H1 (cell line): ENCODE results near the gene AAGAB. TPM values are rescaled to one million over a fixed set of nuclear protein-coding genes. Genes with fewer than 3 reads are reported as not detected.

ENCODE experiments used
- CTCF ChIA-PET: fragments of 300-600 bp; sonication (Branson Sonifier 250); formaldehyde crosslinking; loops from one replicate; lab custom pipeline; 2021; ENCODE audit not compliant: partially characterized antibody; lab: Charles Lee
- POLR2A ChIA-PET: fragments of 300-600 bp; sonication (Branson Sonifier 250); formaldehyde crosslinking; loops from one replicate; lab custom pipeline; 2021; ENCODE audit warnings: inconsistent platforms; ENCODE audit not compliant: partially characterized antibody; lab: Charles Lee
- DNase-seq, 2 experiments: peaks; one replicate each; pipeline versions ENCODE4 v3.0.0 to v3.0.0-alpha.2; 2010 to 2022; ENCODE audit warnings: low spot score in 2 of 2, low read depth in 1 of 2, mixed read lengths in 1 of 2
- FAIRE-seq: peaks from 2 replicates; lab custom pipeline; 2011; peaks lifted over from hg19 to GRCh38; lab: Jason Lieb, UNC
- H2AFZ ChIP-seq: 2 replicates; pipeline ENCODE4 v1.8.1; 2012; ENCODE audit warnings: low read length, inconsistent platforms
- H2AK5ac ChIP-seq: 2 replicates; pipeline ENCODE4 v1.6.1; 2013; ENCODE audit warnings: low read depth, low read length
- H2BK120ac ChIP-seq: replicated peaks from 2 replicates; pipeline ENCODE3; 2013; ENCODE audit warnings: low read depth, low read length, inconsistent platforms
- H2BK12ac ChIP-seq: 2 replicates; pipeline ENCODE4 v1.6.1; 2013; ENCODE audit warnings: low read depth, low read length
- H2BK15ac ChIP-seq: 2 replicates; pipeline ENCODE4 v1.6.1; 2013; ENCODE audit warnings: low read length
- H2BK20ac ChIP-seq: 2 replicates; pipeline ENCODE4 v1.6.1; 2013; ENCODE audit warnings: low read length
- H2BK5ac ChIP-seq: 2 replicates; pipeline ENCODE4 v1.6.1; 2013; ENCODE audit warnings: low read depth, low read length
- H3K14ac ChIP-seq: 2 replicates; pipeline ENCODE4 v1.6.1; 2013; ENCODE audit warnings: inconsistent platforms; ENCODE audit not compliant: insufficient read length
- H3K18ac ChIP-seq: 2 replicates; pipeline ENCODE4 v1.6.1; 2013; ENCODE audit warnings: low read length; ENCODE audit errors: extremely low read depth
- H3K23ac ChIP-seq: 2 replicates; pipeline ENCODE4 v1.6.1; 2013; ENCODE audit warnings: inconsistent platforms; ENCODE audit not compliant: insufficient read length
- H3K23me2 ChIP-seq: 2 replicates; pipeline ENCODE4 v1.6.1; 2013; ENCODE audit warnings: low read depth, low read length
- H3K27ac ChIP-seq: 2 replicates; pipeline ENCODE4 v1.6.1; 2011; ENCODE audit warnings: low read depth, low read length, inconsistent platforms
- H3K27me3 ChIP-seq, 4 experiments: replicated peaks in 1 of 4; 1 replicate in 1 of 4; 2 replicates in 3 of 4; pipeline versions ENCODE4 v1.6.1 to v1.8.1; 2011 to 2013; ENCODE audit warnings: low read length in 3 of 4, mild to moderate bottlenecking in 3 of 4, inconsistent platforms in 2 of 4, mixed read lengths in 2 of 4, moderate library complexity in 1 of 4; ENCODE audit not compliant: control insufficient read depth in 3 of 4, insufficient read depth in 3 of 4; ENCODE audit errors: extremely low read depth in 1 of 4
- H3K36me3 ChIP-seq, 4 experiments: 2 replicates each; pipeline versions ENCODE4 v1.6.1 to v1.8.1; 2011 to 2013; ENCODE audit warnings: mild to moderate bottlenecking in 4 of 4, low read length in 3 of 4, moderate library complexity in 2 of 4, control low read depth in 1 of 4, inconsistent platforms in 1 of 4; ENCODE audit not compliant: insufficient read depth in 4 of 4, control insufficient read depth in 2 of 4
- H3K4ac ChIP-seq: replicated peaks from 2 replicates; pipeline ENCODE3; 2013; ENCODE audit warnings: low read length, low read depth, mixed read lengths, inconsistent platforms; ENCODE audit not compliant: insufficient read length
- H3K4me1 ChIP-seq, 4 experiments: replicated peaks in 1 of 4; 1 replicate in 1 of 4; 2 replicates in 3 of 4; pipeline versions ENCODE4 v1.6.1 to v1.8.1; 2011 to 2013; ENCODE audit warnings: low read length in 3 of 4, inconsistent platforms in 2 of 4, mixed read lengths in 1 of 4; ENCODE audit not compliant: insufficient read depth in 4 of 4, control insufficient read depth in 3 of 4
- H3K4me2 ChIP-seq, 2 experiments: 2 replicates each; pipeline versions ENCODE4 v1.6.1 to v1.8.1; 2011 to 2013; ENCODE audit warnings: low read depth in 2 of 2, low read length in 2 of 2, control low read depth in 1 of 2, inconsistent platforms in 1 of 2, mild to moderate bottlenecking in 1 of 2; ENCODE audit not compliant: insufficient read depth in 1 of 2
- H3K4me3 ChIP-seq, 4 experiments: fragments of 200-600, 300-600 bp in 1 of 4; sonication (generic), shearing (Covaris generic), sonication (Bioruptor Twin) in 1 of 4; 2 replicates each; pipeline versions ENCODE4 v1.5.1 to v1.8.1; 2011 to 2016; ENCODE audit warnings: low read length in 4 of 4, low read depth in 3 of 4, control low read depth in 2 of 4, inconsistent platforms in 2 of 4, mild to moderate bottlenecking in 2 of 4, mixed read lengths in 1 of 4, moderate library complexity in 1 of 4; ENCODE audit not compliant: insufficient read depth in 2 of 4; ENCODE audit errors: extremely low read depth in 1 of 4
- H3K56ac ChIP-seq: replicated peaks from 2 replicates; pipeline ENCODE3; 2013; ENCODE audit warnings: low read depth, mild to moderate bottlenecking, mixed read lengths, low read length, inconsistent platforms; ENCODE audit not compliant: insufficient read length
- H3K79me1 ChIP-seq: 2 replicates; pipeline ENCODE4 v1.6.1; 2013; ENCODE audit warnings: low read depth, low read length, control low read depth
- H3K79me2 ChIP-seq, 2 experiments: 2 replicates each; pipeline versions ENCODE4 v1.6.1 to v1.8.1; 2012 to 2013; ENCODE audit warnings: low read length in 2 of 2, mild to moderate bottlenecking in 2 of 2, inconsistent platforms in 1 of 2; ENCODE audit not compliant: insufficient read depth in 2 of 2, control insufficient read depth in 1 of 2
- H3K9ac ChIP-seq, 4 experiments: replicated peaks in 1 of 4; 1 replicate in 1 of 4; 2 replicates in 3 of 4; pipeline versions ENCODE4 v1.6.1 to v1.8.1; 2011 to 2013; ENCODE audit warnings: low read depth in 3 of 4, low read length in 3 of 4, control low read depth in 2 of 4, mild to moderate bottlenecking in 2 of 4, moderate library complexity in 2 of 4, inconsistent platforms in 1 of 4; ENCODE audit errors: extremely low read depth in 1 of 4
- H3K9me3 ChIP-seq, 2 experiments: 2 replicates each; pipeline versions ENCODE4 v1.6.1 to v1.8.1; 2012 to 2013; ENCODE audit warnings: mild to moderate bottlenecking in 2 of 2, moderate library complexity in 2 of 2, control low read depth in 1 of 2, inconsistent platforms in 1 of 2, low read depth in 1 of 2, low read length in 1 of 2, mixed read lengths in 1 of 2; ENCODE audit not compliant: insufficient read depth in 2 of 2
- H4K20me1 ChIP-seq, 2 experiments: replicated peaks in 1 of 2; 2 replicates each; pipeline versions ENCODE3 to v1.8.1; 2011 to 2013; ENCODE audit warnings: inconsistent platforms in 2 of 2, low read length in 2 of 2, mild to moderate bottlenecking in 1 of 2; ENCODE audit not compliant: insufficient read depth in 2 of 2, control insufficient read depth in 1 of 2
- H4K5ac ChIP-seq: 2 replicates; pipeline ENCODE4 v1.6.1; 2013; ENCODE audit warnings: low read length, low read depth, mixed read lengths, inconsistent platforms; ENCODE audit not compliant: insufficient read length
- H4K8ac ChIP-seq: 2 replicates; pipeline ENCODE4 v1.8.0; 2013; ENCODE audit warnings: mild to moderate bottlenecking, moderate library complexity, low read length, inconsistent platforms; ENCODE audit not compliant: insufficient read depth; ENCODE audit errors: extremely low read depth
- H4K91ac ChIP-seq: replicated peaks from 2 replicates; pipeline ENCODE3; 2013; ENCODE audit warnings: low read length, mixed read lengths, inconsistent platforms; ENCODE audit not compliant: insufficient read length
- BACH1 ChIP-seq: IDR thresholded peaks from 2 replicates; pipeline ENCODE4 v1.6.1; 2012; ENCODE audit warnings: low read length, improper control_type of control experiment
- CBX5 ChIP-seq: fragments of 300-800, 300-1000 bp; sonication (generic); IDR thresholded peaks from 2 replicates; pipeline ENCODE4 v1.7.1; 2016; ENCODE audit warnings: antibody characterized with exemption, low read length, low read depth
- CEBPB ChIP-seq: IDR thresholded peaks from 2 replicates; pipeline ENCODE4 v1.6.1; 2012; ENCODE audit warnings: low read depth, low read length
- CHD1 ChIP-seq: IDR thresholded peaks from 2 replicates; pipeline ENCODE4 v1.6.1; 2012; ENCODE audit warnings: low read depth, low read length, improper control_type of control experiment
- CTBP2 ChIP-seq: IDR thresholded peaks from 2 replicates; pipeline ENCODE4 v1.7.0; 2011; ENCODE audit warnings: borderline replicate concordance, mild to moderate bottlenecking, moderate library complexity, mixed read lengths, low read length; ENCODE audit not compliant: insufficient read depth, insufficient read length
- EGR1 ChIP-seq: IDR thresholded peaks from 2 replicates; pipeline ENCODE4 v1.6.1; 2011; ENCODE audit warnings: low read depth, low read length, borderline replicate concordance
- EZH2 ChIP-seq: fragments of 200-600 bp; sonication (generic); IDR thresholded peaks from 2 replicates; pipeline ENCODE4 v1.7.1; 2012; ENCODE audit warnings: low read depth, mild to moderate bottlenecking, moderate library complexity, low read length, inconsistent platforms; ENCODE audit not compliant: severe bottlenecking
- MAFK ChIP-seq: IDR thresholded peaks from 2 replicates; pipeline ENCODE4 v1.6.1; 2012; ENCODE audit warnings: low read depth, mild to moderate bottlenecking, improper control_type of control experiment, low read length
- POLR2A ChIP-seq, 2 experiments: IDR thresholded peaks; 1 replicate in 1 of 2; 2 replicates in 1 of 2; pipeline ENCODE4 v1.6.1; 2011; ENCODE audit warnings: low read depth in 2 of 2, low read length in 2 of 2, mild to moderate bottlenecking in 2 of 2; ENCODE audit errors: control extremely low read depth in 1 of 2
- RNF2 ChIP-seq: fragments of 200-900, 300-1000 bp; sonication (generic); IDR thresholded peaks from 2 replicates; pipeline ENCODE4 v1.7.1; 2016; ENCODE audit warnings: borderline replicate concordance, low read depth, mild to moderate bottlenecking, antibody characterized with exemption, low read length; ENCODE audit not compliant: poor library complexity, severe bottlenecking; ENCODE audit errors: missing control alignments
- SIN3A ChIP-seq, 2 experiments: IDR thresholded peaks in 1 of 2; conservative IDR thresholded peaks in 1 of 2; 2 replicates each; pipeline ENCODE4 v1.6.1; 2011 to 2012; ENCODE audit warnings: low read length in 2 of 2, improper control_type of control experiment in 1 of 2, low read depth in 1 of 2, mild to moderate bottlenecking in 1 of 2
- SUZ12 ChIP-seq: fragments of 200-600 bp; sonication (generic); IDR thresholded peaks from 2 replicates; pipeline ENCODE4 v1.6.1; 2012; ENCODE audit warnings: mild to moderate bottlenecking, inconsistent platforms, low read length, moderate library complexity, mixed read lengths
- TCF12 ChIP-seq: IDR thresholded peaks from 2 replicates; pipeline ENCODE4 v1.6.1; 2011; ENCODE audit warnings: low read depth, mild to moderate bottlenecking, low read length
- WGBS, 2 experiments: shearing (Covaris generic) in 1 of 2; methylation state at CpG; one replicate each; pipeline versions ENCODE4 v1.1.6 to v1.1.7; 2013 to 2015; ENCODE audit warnings: low lambda C conversion rate in 2 of 2, mixed read lengths in 2 of 2, inconsistent platforms in 1 of 2, low coverage in 1 of 2, missing lambda C conversion rate in 1 of 2; ENCODE audit not compliant: insufficient replicate concordance in 2 of 2, insufficient coverage in 1 of 2, insufficient read length in 1 of 2; ENCODE audit errors: extremely low coverage in 1 of 2, missing lambda C conversion rate in 1 of 2; 5-methylcytosine and 5-hydroxymethylcytosine counted together
- polyA plus RNA-seq, 7 experiments: library from polyadenylated mRNA; depleted of rRNA in 3 of 7; stranded (reverse) in 5 of 7; unstranded in 2 of 7; fragments of >200 nt in 5 of 7; fragments of 200-250 nt in 2 of 7; gene quantifications; 1 replicate in 5 of 7; 2 replicates in 1 of 7; 4 replicates in 1 of 7; pipeline versions ENCODE4 v1.2.1 to v1.2.3, GENCODE V29; 2011 to 2013; ENCODE audit warnings: missing spikeins in 2 of 7, mixed read lengths in 2 of 7
- total RNA-seq: library from RNA; stranded (reverse); fragmentation: NEBNext Ultra II Directional; extraction: Animal tissue kit (Norgen Biotek cat#: 25700); gene quantifications from 2 replicates; pipeline ENCODE4 v1.2.1, GENCODE V29; 2021

AAGAB gene
- total and polyA plus RNA-seq, 2 of the 8 experiments (the other 6 are each of a cell fraction or from before 2014, with no cell fraction given): 20.1 to 45.9 TPM

DNA sequence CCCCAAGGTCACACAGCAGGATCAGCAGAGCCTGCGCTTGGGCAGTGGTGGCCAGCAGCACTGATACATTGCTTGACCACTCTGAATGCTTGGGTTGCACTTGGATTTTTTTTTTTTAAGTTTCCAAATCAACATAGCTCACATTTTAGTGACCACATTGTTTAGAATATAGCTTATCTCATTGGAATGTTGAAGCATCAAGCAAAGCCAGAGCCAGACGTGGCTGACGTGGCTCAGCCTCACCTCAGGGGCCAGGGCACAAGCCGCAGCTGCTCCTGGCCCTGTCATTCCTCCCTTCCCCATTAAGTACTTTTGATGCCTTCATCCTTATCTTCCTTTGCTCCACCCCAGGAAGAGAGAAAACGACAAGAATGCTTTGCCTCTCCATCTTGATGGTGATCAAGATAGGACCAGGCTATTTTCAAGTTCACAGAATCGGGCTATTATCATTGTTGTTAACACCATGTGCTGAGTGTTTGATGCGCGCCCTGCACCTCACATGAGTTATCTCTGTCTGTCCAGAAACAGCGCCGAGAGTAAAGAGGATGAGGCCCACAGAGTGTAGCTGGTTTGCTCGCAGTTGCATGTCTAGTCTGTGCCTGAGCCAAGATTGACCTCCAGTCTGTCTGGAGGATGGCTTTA lies 75.8 kb downstream of the AAGAB start:
- Histone ChIP-seq H3K9ac (no peak overlapping the region), H3K79me2 (no peaks in the 10 kb centered on the region)

More for the DNA sequence above, 75.8 kb downstream of the AAGAB start:
- no peak overlapping the region for H3K4ac ChIP-seq
- H4K8ac ChIP-seq: no peak overlapping the region
- no peak overlapping the region for H3K27ac ChIP-seq
- no peak overlapping the region for H2AFZ ChIP-seq
- TF ChIP-seq CTBP2 (no peak), CBX5 (no peak), BACH1 (no peak), TCF12 (no peak), MAFK (no peak), SUZ12 (no peak), CEBPB (no peak), CHD1 (no peak), SIN3A (conservative IDR thresholded peaks at IDR 0.05 in 1 of 2, IDR thresholded peaks at IDR 0.05 in 1 of 2; ENCODE audit: low read depth in 1 of 2, low read length in 2 of 2) (no peak), RNF2 (no peak), EGR1 (no peak), EZH2 (no peak), POLR2A (IDR thresholded peaks at IDR 0.05; ENCODE audit: control extremely low read depth in 1 of 2, low read depth in 2 of 2, low read length in 2 of 2) (no peak)
- TF ChIP-seq, all 59 proteins: peak for 0
- Histone ChIP-seq H3K4me1 (peaks cover 4 to 23% (median 13%) of the 10 kb centered on the region in 4 experiments), H3K23me2 (no peaks in the 10 kb centered on the region), H2BK15ac (no peak overlapping the region), H3K56ac (no peak overlapping the region), H3K14ac (no peak overlapping the region), H4K20me1 (peaks cover 0 to 3% of the 10 kb centered on the region in 2 experiments), H3K79me1 (peaks cover 2% of the 10 kb centered on the region; the same call in 1 of the 2 replicates), H2BK5ac (no peak overlapping the region), H3K4me2 (no peak overlapping the region), H3K18ac (no peak overlapping the region), H3K36me3 (no peaks in the 10 kb centered on the region), H3K4me3 (no peak overlapping the region), H3K23ac (no peak overlapping the region), H2BK20ac (no peak overlapping the region), H2AK5ac (no peak overlapping the region), H3K27me3 (no peaks in the 10 kb centered on the region), H4K5ac (no peak overlapping the region), H2BK12ac (no peak overlapping the region), H2BK120ac (no peak overlapping the region), H4K91ac (no peak overlapping the region), H3K9me3 (no peaks in the 10 kb centered on the region)
- ChIA-PET CTCF (interaction anchor here (0.6 to 1.8 kb wide), 8 partner anchors 9 to 301 kb away, joined by 3 to 10 read pairs (median 4); no protein-coding TSS in a partner anchor), POLR2A (interaction anchor here (0.6 to 1.3 kb wide), 2 partner anchors 10 to 42 kb away, joined by 3 to 4 read pairs; no protein-coding TSS in a partner anchor)
- FAIRE-seq: no peak
- 89% methylated on average over 11 of the region's 11 CpGs; no CpG with 5 or more reads in 1 of the 2 experiments for WGBS, 2 experiments
- DNase-seq: no peak
